BLaER1 treated with 17β-estradiol and CSF1 and Interleukin-3, amounts not matched to agents 10 nM and 100 nM (cell line): Measurements from ENCODE around the gene OSBPL8.
"Not testable (repeated sequence)": the region's sequence is repeated elsewhere in the genome, so short reads cannot be mapped to it uniquely, and the experiment has no call there.

ENCODE experiments used
- H3K27ac ChIP-seq, 11 experiments: shearing (Covaris generic); formaldehyde crosslinking; 2 replicates each; pipeline ENCODE4 v1.8.1; 2022
- H3K27me3 ChIP-seq, 11 experiments: shearing (Covaris generic); formaldehyde crosslinking; 2 replicates each; pipeline ENCODE4 v1.8.1; 2022
- H3K36me3 ChIP-seq, 11 experiments: shearing (Covaris generic); formaldehyde crosslinking; 2 replicates each; pipeline ENCODE4 v1.8.1; 2022
- H3K4me1 ChIP-seq, 10 experiments: shearing (Covaris generic); formaldehyde crosslinking; 2 replicates each; pipeline ENCODE4 v1.8.1; 2022
- H3K4me2 ChIP-seq, 11 experiments: shearing (Covaris generic); formaldehyde crosslinking; 2 replicates each; pipeline ENCODE4 v1.8.1; 2022
- H3K4me3 ChIP-seq, 10 experiments: shearing (Covaris generic); formaldehyde crosslinking; 2 replicates each; pipeline ENCODE4 v1.8.1; 2022
- H3K9ac ChIP-seq, 11 experiments: shearing (Covaris generic); formaldehyde crosslinking; 2 replicates each; pipeline ENCODE4 v1.8.1; 2022
- H3K9me3 ChIP-seq, 11 experiments: shearing (Covaris generic); formaldehyde crosslinking; replicated peaks in 1 of 11; 2 replicates each; pipeline ENCODE4 v1.8.1; 2022
- H4K20me1 ChIP-seq, 11 experiments: shearing (Covaris generic); formaldehyde crosslinking; 2 replicates each; pipeline ENCODE4 v1.8.1; 2022
- Cebpa-rat ChIP-seq, 11 experiments: shearing (Covaris generic); IDR thresholded peaks; 2 replicates each; pipeline ENCODE4 v1.8.1; 2022

Gene OSBPL8

GRCh38 chr12:76346236-76346635 lies 213.3 kb downstream of the OSBPL8 start:
- H3K27ac ChIP-seq = no peak overlapping the region
- H3K9me3 ChIP-seq = no peaks in the 10 kb centered on the region
- H3K27me3 ChIP-seq = no peaks in the 10 kb centered on the region
- peaks cover 0 to 4% (median 0%) of the 10 kb centered on the region in 11 experiments; a peak in 1 of 22 replicates for H3K36me3 ChIP-seq
- H3K4me3 ChIP-seq = no peak overlapping the region
- TF ChIP-seq Cebpa-rat (IDR thresholded peaks at IDR 0.05) = no peak
- peaks cover 12 to 33% (median 19%) of the 10 kb centered on the region in 10 experiments for H3K4me1 ChIP-seq
- H4K20me1 ChIP-seq = no peaks in the 10 kb centered on the region
- H3K9ac ChIP-seq = peak overlapping the region in 2 of 11 experiments; percentile 14 to 17; a peak in 1 of 22 replicates
- peak overlapping the region in 2 of 11 experiments; percentile 89 to 93; a peak in 4 of 22 replicates for H3K4me2 ChIP-seq

DNA sequence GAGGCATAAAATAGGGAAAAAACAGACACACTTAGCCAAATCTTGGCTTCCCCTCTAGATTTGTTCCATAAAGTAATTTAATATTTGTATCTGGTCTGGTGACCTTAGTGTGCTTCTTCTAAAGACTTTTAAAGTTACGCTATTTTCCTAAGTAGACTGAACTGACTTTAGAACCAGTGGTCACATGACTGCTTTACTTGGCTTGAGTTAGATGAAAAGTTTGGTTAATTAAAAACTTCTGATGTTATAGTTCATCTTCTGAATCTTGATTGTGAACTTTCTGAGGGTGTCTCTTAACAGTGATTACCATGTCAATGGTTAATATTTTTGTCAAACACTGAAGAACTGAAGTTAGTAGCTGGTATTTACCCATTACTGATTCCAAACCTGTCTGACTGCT lies 214.0 kb downstream of the OSBPL8 start:
- H3K4me2 ChIP-seq = no peak overlapping the region
- no peaks in the 10 kb centered on the region for H4K20me1 ChIP-seq
- no peak overlapping the region for H3K27ac ChIP-seq
- no peak overlapping the region for H3K9ac ChIP-seq
- no peaks in the 10 kb centered on the region for H3K27me3 ChIP-seq
- peaks cover 0 to 1% (median 0%) of the 10 kb centered on the region in 11 experiments; a peak in 2 of 22 replicates for H3K9me3 ChIP-seq
- H3K4me3 ChIP-seq = no peak overlapping the region
- H3K4me1 ChIP-seq = peaks cover 12 to 38% (median 20%) of the 10 kb centered on the region in 10 experiments
- H3K36me3 ChIP-seq = no peaks in the 10 kb centered on the region
- no peak for TF ChIP-seq Cebpa-rat (IDR thresholded peaks at IDR 0.05)

- no peaks in the 10 kb centered on the region for H3K27me3 ChIP-seq
- peak overlapping the region in 1 of 11 experiments; percentile 54; a peak in 1 of 22 replicates for H3K27ac ChIP-seq
- H4K20me1 ChIP-seq = no peaks in the 10 kb centered on the region
- H3K9me3 ChIP-seq = peaks cover 0 to 11% (median 0%) of the 10 kb centered on the region in 11 experiments; a peak in 6 of 22 replicates
- H3K4me2 ChIP-seq = peak overlapping the region in 2 of 11 experiments; percentile 31 to 46; a peak in 3 of 22 replicates
- no peak overlapping the region for H3K9ac ChIP-seq
- no peaks in the 10 kb centered on the region for H3K36me3 ChIP-seq
- TF ChIP-seq Cebpa-rat (IDR thresholded peaks at IDR 0.05) = no peak
- no peak overlapping the region for H3K4me3 ChIP-seq
- peaks cover 0 to 25% (median 1%) of the 10 kb centered on the region in 10 experiments; a peak in 11 of 20 replicates for H3K4me1 ChIP-seq
Measured at GRCh38 chr12:76341436-76342030, 218.0 kb downstream of the OSBPL8 start.

DNA sequence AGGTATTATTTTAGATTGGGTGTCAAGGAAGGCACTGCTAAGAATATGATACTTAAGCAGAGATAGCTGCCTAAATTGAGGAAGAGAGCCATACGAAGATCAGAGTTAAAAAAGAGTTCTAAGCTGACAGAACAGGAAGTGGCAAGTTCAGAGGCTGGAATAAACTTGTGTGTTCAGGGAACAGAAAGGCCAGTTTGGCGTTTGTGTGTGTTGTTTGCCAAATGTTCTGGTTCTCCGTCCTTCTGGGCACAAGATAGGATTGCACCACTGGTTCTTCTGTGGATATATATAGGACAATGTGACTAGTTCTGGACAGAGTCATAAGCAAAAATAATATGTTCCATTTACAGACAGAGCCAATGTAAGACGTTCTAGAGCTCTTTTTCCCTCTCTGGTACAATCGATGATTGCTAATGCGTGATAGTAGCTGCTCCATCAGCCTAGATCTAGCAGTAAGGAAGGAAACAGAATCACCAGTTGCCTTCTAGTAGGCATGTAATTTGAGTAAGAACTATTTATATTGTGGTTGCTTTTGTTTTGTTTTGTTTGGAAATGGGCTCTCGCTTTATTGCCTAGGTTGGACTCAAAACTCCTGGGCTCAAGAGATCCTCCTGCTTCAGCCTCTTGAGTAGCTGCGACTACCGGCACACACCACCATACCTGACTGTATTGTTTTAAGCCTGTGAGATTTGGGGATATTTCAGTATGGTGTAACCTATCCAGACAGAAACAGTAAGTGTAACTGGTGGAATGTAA lies 218.7 kb downstream of the OSBPL8 start:
- H3K4me2 ChIP-seq = peak overlapping the region in 3 of 11 experiments; percentile 10 to 46 (median 31); a peak in 4 of 22 replicates

GRCh38 chr12:76337583-76337982 lies 222.0 kb downstream of the OSBPL8 start:
- Histone ChIP-seq H3K4me3 (no peak overlapping the region), H3K27ac (no peak overlapping the region), H3K36me3 (no peaks in the 10 kb centered on the region), H3K4me1 (peaks cover 0 to 17% (median 0%) of the 10 kb centered on the region in 10 experiments; a peak in 5 of 20 replicates), H4K20me1 (no peaks in the 10 kb centered on the region), H3K9ac (no peak overlapping the region), H3K9me3 (peaks cover 0 to 11% (median 0%) of the 10 kb centered on the region in 11 experiments; a peak in 6 of 22 replicates), H3K4me2 (no peak overlapping the region), H3K27me3 (no peaks in the 10 kb centered on the region)
- TF ChIP-seq Cebpa-rat (IDR thresholded peaks at IDR 0.05) = no peak

More for the DNA sequence above, 218.7 kb downstream of the OSBPL8 start:
- no peak for TF ChIP-seq Cebpa-rat (IDR thresholded peaks at IDR 0.05)
- H3K9ac ChIP-seq = no peak overlapping the region
- peaks cover 0 to 19% (median 0%) of the 10 kb centered on the region in 10 experiments; a peak in 5 of 20 replicates for H3K4me1 ChIP-seq
- H3K9me3 ChIP-seq = peaks cover 0 to 11% (median 0%) of the 10 kb centered on the region in 11 experiments; a peak in 6 of 22 replicates
- H3K4me3 ChIP-seq = no peak overlapping the region
- no peaks in the 10 kb centered on the region for H3K36me3 ChIP-seq
- H3K27ac ChIP-seq = peak overlapping the region in 1 of 11 experiments; percentile 54; a peak in 2 of 22 replicates
- H4K20me1 ChIP-seq = no peaks in the 10 kb centered on the region
- H3K27me3 ChIP-seq = no peaks in the 10 kb centered on the region

DNA sequence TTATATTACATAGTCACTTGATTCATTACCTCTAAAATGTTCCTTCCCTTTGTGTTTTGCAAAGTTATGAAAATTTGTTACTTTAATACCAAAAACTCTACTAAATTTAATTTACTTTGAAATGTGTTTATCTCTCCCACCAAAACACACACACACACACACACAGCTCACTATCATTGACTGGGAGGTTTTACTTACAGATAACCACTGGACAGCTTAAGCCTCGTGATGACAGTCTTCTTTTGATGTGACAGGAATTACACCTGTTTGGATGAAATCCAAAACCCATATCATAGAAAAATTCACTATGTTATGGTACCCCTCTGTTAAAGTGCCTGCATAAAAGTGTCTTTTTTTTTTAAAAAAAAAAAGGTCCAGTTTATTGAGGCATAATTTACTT lies 227.0 kb downstream of the OSBPL8 start:
- Histone ChIP-seq H3K36me3 (no peaks in the 10 kb centered on the region), H3K27me3 (no peaks in the 10 kb centered on the region), H3K4me3 (no peak overlapping the region), H3K4me2 (no peak overlapping the region), H3K4me1 (peaks cover 0 to 12% (median 0%) of the 10 kb centered on the region in 10 experiments; a peak in 4 of 20 replicates), H4K20me1 (no peaks in the 10 kb centered on the region), H3K27ac (no peak overlapping the region), H3K9me3 (peaks cover 0 to 8% (median 0%) of the 10 kb centered on the region in 11 experiments; a peak in 2 of 22 replicates), H3K9ac (no peak overlapping the region)
- no peak for TF ChIP-seq Cebpa-rat (IDR thresholded peaks at IDR 0.05)

GRCh38 chr12:76329606-76330005 lies 230.0 kb downstream of the OSBPL8 start:
- Histone ChIP-seq H3K36me3 (no peaks in the 10 kb centered on the region), H3K27me3 (no peaks in the 10 kb centered on the region), H3K4me1 (peaks cover 0 to 12% (median 0%) of the 10 kb centered on the region in 10 experiments; a peak in 4 of 20 replicates), H3K9ac (no peak overlapping the region), H3K27ac (no peak overlapping the region), H3K9me3 (peaks cover 0 to 8% (median 0%) of the 10 kb centered on the region in 11 experiments; a peak in 2 of 22 replicates), H3K4me3 (no peak overlapping the region), H4K20me1 (no peaks in the 10 kb centered on the region), H3K4me2 (no peak overlapping the region)
- no peak for TF ChIP-seq Cebpa-rat (IDR thresholded peaks at IDR 0.05)

DNA sequence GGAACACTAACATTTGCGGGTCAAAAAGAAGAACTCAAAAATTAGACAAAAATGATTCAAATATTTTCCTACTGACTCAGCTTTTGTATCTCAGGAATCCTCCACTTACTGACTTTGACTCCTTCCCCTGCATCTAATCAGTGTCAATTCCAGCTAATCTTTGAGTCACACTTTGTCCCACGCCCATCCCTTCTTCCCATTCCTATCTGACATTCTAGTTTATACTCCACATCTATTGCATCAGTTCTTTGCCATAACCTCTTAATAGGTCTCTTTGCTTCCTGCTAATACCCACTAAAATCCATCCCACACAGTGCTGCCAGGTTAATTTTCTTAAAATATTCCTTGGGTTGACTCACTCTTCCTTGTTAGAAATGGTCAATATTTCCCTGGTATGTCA lies 230.4 kb downstream of the OSBPL8 start:
- no peak for TF ChIP-seq Cebpa-rat (IDR thresholded peaks at IDR 0.05)
- no peaks in the 10 kb centered on the region for H3K36me3 ChIP-seq
- peaks cover 0 to 8% (median 0%) of the 10 kb centered on the region in 11 experiments; a peak in 2 of 22 replicates for H3K9me3 ChIP-seq
- peak overlapping the region in 1 of 11 experiments; percentile 15; a peak in 1 of 22 replicates for H3K4me2 ChIP-seq
- no peak overlapping the region for H3K9ac ChIP-seq
- H3K27ac ChIP-seq = no peak overlapping the region
- H3K4me3 ChIP-seq = no peak overlapping the region
- no peaks in the 10 kb centered on the region for H4K20me1 ChIP-seq
- no peaks in the 10 kb centered on the region for H3K27me3 ChIP-seq
- peaks cover 0 to 12% (median 0%) of the 10 kb centered on the region in 10 experiments; a peak in 4 of 20 replicates for H3K4me1 ChIP-seq

- H3K9me3 ChIP-seq, H3K9ac ChIP-seq: not testable (repeated sequence)
Measured at GRCh38 chr12:76319595-76320319, 239.8 kb downstream of the OSBPL8 start.

More at GRCh38 chr12:76319595-76320319, 239.8 kb downstream of the OSBPL8 start:
- H3K4me3 ChIP-seq, H3K4me2 ChIP-seq, H3K27me3 ChIP-seq, H3K4me1 ChIP-seq, H3K36me3 ChIP-seq, H4K20me1 ChIP-seq, H3K27ac ChIP-seq: not testable (repeated sequence)
